ENCODE data around the gene CNTNAP2.

DNA sequence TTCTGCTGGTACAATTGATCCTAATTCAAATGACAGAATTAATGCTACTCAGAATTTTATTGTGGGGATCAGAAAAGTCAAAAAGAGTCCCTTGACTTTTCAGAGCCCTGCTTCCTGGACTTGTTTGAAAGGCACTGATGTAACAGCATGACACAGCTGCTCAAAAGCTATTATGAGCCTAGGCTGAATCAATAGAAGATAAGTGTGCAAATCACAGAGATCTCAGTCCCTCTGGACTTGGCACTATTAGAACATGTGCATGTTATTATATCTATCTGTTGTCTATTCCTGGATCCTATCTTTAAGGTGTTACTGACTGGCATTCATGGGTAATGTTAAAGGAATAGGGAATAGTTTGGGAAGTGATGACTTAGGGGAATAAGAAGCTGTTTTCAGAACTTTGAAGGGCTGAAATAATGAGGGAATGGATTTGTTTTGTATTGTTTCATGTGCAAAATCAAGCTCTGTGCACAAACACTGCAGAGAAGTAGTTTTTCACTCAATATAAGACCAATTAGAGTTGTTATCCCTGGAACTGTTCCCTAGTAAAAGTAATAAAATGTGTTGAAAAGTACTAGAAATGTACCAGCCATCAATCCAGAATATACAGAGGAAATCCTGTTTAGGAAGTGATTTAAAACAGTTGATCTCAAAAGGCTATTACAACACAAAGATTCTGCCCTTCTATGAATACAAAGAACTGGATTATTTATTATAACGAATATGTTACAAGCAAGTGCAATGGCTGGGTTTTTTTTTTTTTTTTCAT, 1659.1 kb downstream of the CNTNAP2 start:
- TF ChIP-seq POLR2A (IDR thresholded peaks at IDR 0.05), result no peak
- TF ChIP-seq, protein P1, sequence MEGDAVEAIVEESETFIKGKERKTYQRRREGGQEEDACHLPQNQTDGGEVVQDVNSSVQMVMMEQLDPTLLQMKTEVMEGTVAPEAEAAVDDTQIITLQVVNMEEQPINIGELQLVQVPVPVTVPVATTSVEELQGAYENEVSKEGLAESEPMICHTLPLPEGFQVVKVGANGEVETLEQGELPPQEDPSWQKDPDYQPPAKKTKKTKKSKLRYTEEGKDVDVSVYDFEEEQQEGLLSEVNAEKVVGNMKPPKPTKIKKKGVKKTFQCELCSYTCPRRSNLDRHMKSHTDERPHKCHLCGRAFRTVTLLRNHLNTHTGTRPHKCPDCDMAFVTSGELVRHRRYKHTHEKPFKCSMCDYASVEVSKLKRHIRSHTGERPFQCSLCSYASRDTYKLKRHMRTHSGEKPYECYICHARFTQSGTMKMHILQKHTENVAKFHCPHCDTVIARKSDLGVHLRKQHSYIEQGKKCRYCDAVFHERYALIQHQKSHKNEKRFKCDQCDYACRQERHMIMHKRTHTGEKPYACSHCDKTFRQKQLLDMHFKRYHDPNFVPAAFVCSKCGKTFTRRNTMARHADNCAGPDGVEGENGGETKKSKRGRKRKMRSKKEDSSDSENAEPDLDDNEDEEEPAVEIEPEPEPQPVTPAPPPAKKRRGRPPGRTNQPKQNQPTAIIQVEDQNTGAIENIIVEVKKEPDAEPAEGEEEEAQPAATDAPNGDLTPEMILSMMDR (IDR thresholded peaks at IDR 0.05), result no peak

Data from suprapubic skin (tissue), 3 donors.